ENCODE data around the gene SLC38A8.

DNA sequence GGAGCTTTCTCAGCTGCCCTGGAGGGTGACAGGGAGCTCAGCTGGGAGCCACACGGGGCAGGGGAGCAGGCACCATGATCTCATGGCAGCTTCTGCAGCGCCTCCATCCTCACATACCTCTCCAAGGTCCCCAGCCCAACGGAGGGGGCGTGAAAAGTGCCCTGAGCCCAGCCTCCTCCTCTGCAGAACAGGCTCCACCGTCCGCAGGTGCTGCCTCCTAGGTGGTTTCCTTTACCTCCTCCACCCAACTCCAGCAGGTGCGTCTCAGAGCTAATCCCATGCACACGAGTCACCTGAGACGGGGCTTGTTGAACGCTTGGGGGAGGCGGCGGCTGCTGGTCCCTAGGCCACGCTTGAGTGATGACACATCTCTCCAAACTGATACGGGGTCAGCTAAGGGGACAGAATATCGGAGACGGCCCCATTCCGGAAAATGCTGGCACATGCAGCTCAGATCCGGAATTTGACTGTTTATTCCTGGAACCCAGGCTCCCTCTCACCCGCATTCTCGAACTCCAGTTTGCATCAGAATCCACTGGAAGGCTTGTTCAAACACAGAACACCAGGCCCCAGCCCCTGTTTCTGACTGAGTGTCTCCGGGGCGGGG lies 387 bp upstream of the SLC38A8 start:
- TF ChIP-seq POLR2A (IDR thresholded peaks at IDR 0.05) (no peak), POLR2AphosphoS5 (IDR thresholded peaks at IDR 0.05) (no peak)
- TF ChIP-seq, protein P1, sequence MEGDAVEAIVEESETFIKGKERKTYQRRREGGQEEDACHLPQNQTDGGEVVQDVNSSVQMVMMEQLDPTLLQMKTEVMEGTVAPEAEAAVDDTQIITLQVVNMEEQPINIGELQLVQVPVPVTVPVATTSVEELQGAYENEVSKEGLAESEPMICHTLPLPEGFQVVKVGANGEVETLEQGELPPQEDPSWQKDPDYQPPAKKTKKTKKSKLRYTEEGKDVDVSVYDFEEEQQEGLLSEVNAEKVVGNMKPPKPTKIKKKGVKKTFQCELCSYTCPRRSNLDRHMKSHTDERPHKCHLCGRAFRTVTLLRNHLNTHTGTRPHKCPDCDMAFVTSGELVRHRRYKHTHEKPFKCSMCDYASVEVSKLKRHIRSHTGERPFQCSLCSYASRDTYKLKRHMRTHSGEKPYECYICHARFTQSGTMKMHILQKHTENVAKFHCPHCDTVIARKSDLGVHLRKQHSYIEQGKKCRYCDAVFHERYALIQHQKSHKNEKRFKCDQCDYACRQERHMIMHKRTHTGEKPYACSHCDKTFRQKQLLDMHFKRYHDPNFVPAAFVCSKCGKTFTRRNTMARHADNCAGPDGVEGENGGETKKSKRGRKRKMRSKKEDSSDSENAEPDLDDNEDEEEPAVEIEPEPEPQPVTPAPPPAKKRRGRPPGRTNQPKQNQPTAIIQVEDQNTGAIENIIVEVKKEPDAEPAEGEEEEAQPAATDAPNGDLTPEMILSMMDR (IDR thresholded peaks at IDR 0.05): no peak
